SK-N-SH treated with all-trans-retinoic acid at 6 μM for 48 hours (cell line): ENCODE measurements around the gene IL4R.

Source experiments
- CREB5 ChIP-seq: fragments of 250-450 bp; sonication (Bioruptor Pico); IDR thresholded peaks from 2 replicates; pipeline ENCODE4 v1.5.1; 2020; ENCODE audit warnings: low read depth, mild to moderate bottlenecking, moderate library complexity
- ZFP30 ChIP-seq: fragments of 450-650 bp; formaldehyde crosslinking; IDR thresholded peaks from 2 replicates; pipeline ENCODE4 v1.5.0; 2022; ENCODE audit warnings: mild to moderate bottlenecking, moderate library complexity

- no peak for TF ChIP-seq ZFP30 (CRISPR knock-in tag)
- no peak for TF ChIP-seq CREB5
Measured at GRCh38 chr16:27317738-27318391, 4.1 kb downstream of the IL4R start.
